ENCODE data around the gene FMO3.

Gene FMO3

DNA sequence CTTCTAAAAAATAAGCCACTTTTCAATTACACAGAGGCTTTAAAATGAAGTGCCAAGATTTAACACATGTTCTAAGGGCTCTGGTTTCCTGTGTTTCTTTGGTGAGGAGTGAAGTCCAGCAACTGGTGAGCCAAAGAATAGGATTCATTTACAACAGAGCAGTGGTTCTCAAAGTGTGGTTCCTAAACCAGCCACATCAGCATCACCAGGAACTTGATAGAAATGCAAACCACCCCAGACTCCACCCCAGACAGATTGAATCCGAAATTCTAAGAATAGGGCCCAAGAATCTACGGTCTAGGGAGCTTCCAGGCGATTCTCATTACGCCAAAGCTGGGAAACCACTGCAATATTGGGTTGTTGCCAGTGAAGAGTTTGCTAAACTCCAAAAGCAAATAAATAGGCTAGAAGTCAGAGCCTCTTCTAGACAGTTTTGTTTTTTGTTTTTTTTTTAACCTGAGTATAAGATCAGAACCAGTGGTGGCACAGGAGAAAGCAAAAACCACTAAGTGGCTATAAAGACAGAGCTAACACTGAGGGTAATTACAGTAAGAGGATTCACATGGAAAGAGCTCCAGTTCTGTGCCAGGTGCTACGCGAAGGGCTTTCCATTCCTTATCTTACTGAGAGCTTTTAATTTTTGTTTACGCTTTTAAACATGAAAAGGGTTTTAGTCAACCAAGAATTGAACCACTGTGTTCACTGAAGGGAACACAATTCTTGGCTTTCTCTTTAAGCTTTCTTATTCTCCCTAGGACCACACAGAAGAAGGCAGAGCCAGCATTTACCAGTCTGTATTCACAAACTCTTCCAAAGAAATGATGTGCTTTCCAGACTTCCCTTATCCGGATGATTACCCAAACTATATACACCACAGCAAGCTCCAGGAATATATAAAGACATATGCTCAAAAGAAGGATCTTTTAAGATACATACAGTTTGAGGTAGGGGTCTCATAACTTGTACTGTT lies 52.0 kb downstream of the FMO3 start:
- DNase-seq (ENCODE audit: low spot score), result no peak
- in situ Hi-C loops (cut with MboI; ENCODE audit: low pct_unique_long_range_greater_than_20kb, low sequenced_read_pairs, unreplicated experiment), result no loop called here
- TF ChIP-seq, protein P1, sequence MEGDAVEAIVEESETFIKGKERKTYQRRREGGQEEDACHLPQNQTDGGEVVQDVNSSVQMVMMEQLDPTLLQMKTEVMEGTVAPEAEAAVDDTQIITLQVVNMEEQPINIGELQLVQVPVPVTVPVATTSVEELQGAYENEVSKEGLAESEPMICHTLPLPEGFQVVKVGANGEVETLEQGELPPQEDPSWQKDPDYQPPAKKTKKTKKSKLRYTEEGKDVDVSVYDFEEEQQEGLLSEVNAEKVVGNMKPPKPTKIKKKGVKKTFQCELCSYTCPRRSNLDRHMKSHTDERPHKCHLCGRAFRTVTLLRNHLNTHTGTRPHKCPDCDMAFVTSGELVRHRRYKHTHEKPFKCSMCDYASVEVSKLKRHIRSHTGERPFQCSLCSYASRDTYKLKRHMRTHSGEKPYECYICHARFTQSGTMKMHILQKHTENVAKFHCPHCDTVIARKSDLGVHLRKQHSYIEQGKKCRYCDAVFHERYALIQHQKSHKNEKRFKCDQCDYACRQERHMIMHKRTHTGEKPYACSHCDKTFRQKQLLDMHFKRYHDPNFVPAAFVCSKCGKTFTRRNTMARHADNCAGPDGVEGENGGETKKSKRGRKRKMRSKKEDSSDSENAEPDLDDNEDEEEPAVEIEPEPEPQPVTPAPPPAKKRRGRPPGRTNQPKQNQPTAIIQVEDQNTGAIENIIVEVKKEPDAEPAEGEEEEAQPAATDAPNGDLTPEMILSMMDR (IDR thresholded peaks at IDR 0.05; ENCODE audit: extremely low read depth, insufficient read depth, missing control alignments), result no peak

DNA sequence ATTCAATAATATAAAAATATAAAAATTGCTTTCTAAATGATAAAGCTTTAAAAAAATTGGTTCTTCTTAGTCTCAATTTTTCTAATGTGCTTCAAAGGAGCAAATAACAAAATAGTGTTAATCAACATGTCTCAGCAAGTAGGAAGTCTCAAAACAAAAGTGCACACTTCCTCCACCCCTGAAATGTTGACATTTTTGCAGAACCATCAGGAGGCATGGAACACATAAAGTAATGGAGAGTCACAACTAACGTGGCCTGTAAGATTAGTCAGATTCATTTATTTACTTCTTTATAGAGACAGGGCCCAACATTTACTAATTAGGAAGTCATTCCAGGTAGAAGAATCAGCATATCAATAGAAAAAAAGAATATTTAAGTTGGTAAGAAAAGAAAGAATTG lies 59.5 kb downstream of the FMO3 start:
- no peak for DNase-seq (ENCODE audit: low spot score)
- TF ChIP-seq, protein P1 (IDR thresholded peaks at IDR 0.05; ENCODE audit: extremely low read depth, insufficient read depth, missing control alignments), result no peak
- in situ Hi-C loops (cut with MboI; ENCODE audit: low pct_unique_long_range_greater_than_20kb, low sequenced_read_pairs, unreplicated experiment), result no loop called here

DNA sequence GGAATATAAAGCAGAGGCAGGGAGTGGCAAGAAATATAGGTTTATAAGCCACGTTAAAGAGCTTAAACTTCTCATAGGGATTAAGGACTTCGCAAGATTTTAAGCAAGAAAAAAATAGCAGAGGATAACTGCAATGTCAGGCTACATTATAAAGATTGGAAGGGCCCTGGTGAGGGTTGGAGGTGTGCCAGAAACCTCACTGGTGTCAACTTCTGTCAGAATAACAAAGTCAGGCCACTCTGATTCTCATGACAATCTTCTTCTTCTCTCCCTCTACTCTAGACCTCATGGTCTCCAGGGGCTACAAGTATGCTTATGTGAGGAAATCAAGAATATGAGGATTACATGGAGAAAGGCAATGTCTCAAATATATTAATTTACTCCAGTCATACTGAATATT lies 61.8 kb downstream of the FMO3 start:
- DNase-seq (ENCODE audit: low spot score), result no peak
- in situ Hi-C loops (cut with MboI; ENCODE audit: low pct_unique_long_range_greater_than_20kb, low sequenced_read_pairs, unreplicated experiment), result no loop called here
- TF ChIP-seq, protein P1 (IDR thresholded peaks at IDR 0.05; ENCODE audit: extremely low read depth, insufficient read depth, missing control alignments), result no peak

DNA sequence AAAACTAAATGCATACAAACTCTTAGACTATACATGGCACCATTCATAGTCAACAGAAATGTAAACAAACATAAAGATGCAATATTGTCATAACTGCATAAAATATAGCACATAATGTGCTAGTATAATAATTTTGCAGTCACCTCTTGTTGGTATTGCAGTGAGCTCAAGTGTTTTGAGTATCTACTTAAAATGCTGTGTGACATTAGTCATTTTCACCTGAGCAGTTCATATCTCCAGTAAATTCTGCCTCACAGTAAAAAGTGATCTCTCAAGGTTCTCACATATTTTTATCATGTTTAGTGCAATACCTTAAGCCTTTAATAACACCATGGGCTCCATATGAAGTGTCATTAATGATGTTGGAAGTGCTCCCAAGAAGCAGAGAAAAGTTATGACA lies 64.8 kb downstream of the FMO3 start:
- no peak for DNase-seq (ENCODE audit: low spot score)
- in situ Hi-C loops (cut with MboI; ENCODE audit: low pct_unique_long_range_greater_than_20kb, low sequenced_read_pairs, unreplicated experiment), result no loop called here
- TF ChIP-seq, protein P1 (IDR thresholded peaks at IDR 0.05; ENCODE audit: extremely low read depth, insufficient read depth, missing control alignments), result no peak

DNA sequence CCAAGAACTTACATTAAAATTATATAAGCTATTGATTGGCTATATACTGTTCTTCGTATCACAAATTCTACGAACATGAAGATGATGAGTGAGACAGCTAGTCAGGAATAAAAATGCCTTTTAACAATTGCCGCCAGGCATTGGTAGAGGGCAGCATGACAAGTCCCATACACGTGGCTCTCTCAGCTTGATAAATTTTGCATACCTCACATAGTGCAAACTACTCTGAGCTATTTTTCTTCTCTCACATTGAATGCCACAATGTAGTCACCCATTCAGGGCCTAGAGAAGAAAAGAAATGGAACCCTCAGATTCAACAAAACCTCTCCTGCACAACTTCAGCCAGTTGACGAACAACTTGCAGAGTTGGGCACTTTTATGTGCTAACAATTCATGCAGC lies 67.4 kb downstream of the FMO3 start:
- in situ Hi-C loops (cut with MboI; ENCODE audit: low pct_unique_long_range_greater_than_20kb, low sequenced_read_pairs, unreplicated experiment), result no loop called here
- no peak for DNase-seq (ENCODE audit: low spot score)
- TF ChIP-seq, protein P1 (IDR thresholded peaks at IDR 0.05; ENCODE audit: extremely low read depth, insufficient read depth, missing control alignments), result no peak

DNA sequence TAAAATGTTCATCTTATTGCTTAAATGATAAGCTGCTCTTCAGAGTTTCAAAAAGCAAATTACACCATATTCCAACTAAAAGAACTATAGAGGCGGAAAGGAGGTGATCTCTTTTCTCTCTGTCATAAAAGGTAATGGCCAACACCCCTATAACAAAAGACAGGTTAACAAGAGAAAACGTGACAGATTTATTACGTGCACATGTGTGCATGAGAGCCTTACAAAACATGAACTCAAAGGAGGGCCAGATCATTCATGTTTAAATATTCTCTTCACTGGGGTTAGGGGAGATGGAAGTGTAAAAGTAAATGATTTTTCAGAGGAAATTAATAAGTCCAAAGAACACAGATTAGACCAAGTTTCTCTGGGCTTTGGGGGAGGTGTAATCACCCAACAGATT lies 67.8 kb downstream of the FMO3 start:
- no peak for DNase-seq (ENCODE audit: low spot score)
- in situ Hi-C loops (cut with MboI; ENCODE audit: low pct_unique_long_range_greater_than_20kb, low sequenced_read_pairs, unreplicated experiment), result no loop called here

More for the DNA sequence above, 67.8 kb downstream of the FMO3 start:
- TF ChIP-seq, protein P1 (IDR thresholded peaks at IDR 0.05; ENCODE audit: extremely low read depth, insufficient read depth, missing control alignments), result no peak

All from GM13977 (cell line).